HG03469 (cell line): ENCODE results near the gene RTP5.

Experiments
- ATAC-seq: cut with Tn5 transposase; IDR thresholded peaks from one replicate; pipeline ENCODE4 v1.9.1; 2021; ENCODE audit warnings: mild to moderate bottlenecking, moderate library complexity, moderate number of reproducible peaks; ENCODE audit not compliant: unreplicated experiment

Gene RTP5

GRCh38 chr2:241843321-241844065, 26.0 kb upstream of the RTP5 start:
- no peak for ATAC-seq

- no peak for ATAC-seq
These were observed 25.3 kb upstream of the RTP5 start for GRCh38 chr2:241844066-241844728.

GRCh38 chr2:241844831-241845578, 24.5 kb upstream of the RTP5 start:
- ATAC-seq: no peak

- no peak for ATAC-seq
These were observed 23.1 kb upstream of the RTP5 start for GRCh38 chr2:241846406-241846805.

GRCh38 chr2:241848761-241849615, 20.5 kb upstream of the RTP5 start:
- no peak for ATAC-seq

- ATAC-seq: no peak
These were observed 19.6 kb upstream of the RTP5 start for GRCh38 chr2:241849616-241850543.

GRCh38 chr2:241850544-241851324, 18.8 kb upstream of the RTP5 start:
- no peak for ATAC-seq

GRCh38 chr2:241851325-241852115, 18.0 kb upstream of the RTP5 start:
- ATAC-seq: no peak

- ATAC-seq: no peak
These were observed 17.2 kb upstream of the RTP5 start for GRCh38 chr2:241852116-241852980.

- ATAC-seq: no peak
These were observed 16.4 kb upstream of the RTP5 start for GRCh38 chr2:241852981-241853631.

- no peak for ATAC-seq
These were observed 15.7 kb upstream of the RTP5 start for GRCh38 chr2:241853651-241854341.

- ATAC-seq: no peak
These were observed 14.9 kb upstream of the RTP5 start for GRCh38 chr2:241854342-241855244.

- ATAC-seq: no peak
These were observed 14.2 kb upstream of the RTP5 start for GRCh38 chr2:241855245-241855887.

GRCh38 chr2:241855888-241856422, 13.6 kb upstream of the RTP5 start:
- no peak for ATAC-seq
